A673 (cell line): ENCODE measurements around the gene BRAF. TPM values are rescaled to one million over a fixed set of nuclear protein-coding genes. Genes with fewer than 3 reads are reported as not detected.
"Not testable (repeated sequence)": the region's sequence is repeated elsewhere in the genome, so short reads cannot be mapped to it uniquely, and the experiment has no call there.

Experiments used
- BruUV-seq: library from RNA; stranded (reverse); fragments of 400-500 nt; replicated peaks from 2 replicates; lab custom pipeline; 2021; lab: Mats Ljungman, UMichigan
- CTCF ChIA-PET: fragments of 300-600 bp; sonication (Branson Sonifier 250); formaldehyde crosslinking; loops from one replicate; lab custom pipeline; 2022; ENCODE audit warnings: antibody characterized with exemption; lab: Charles Lee
- POLR2A ChIA-PET: fragments of 300-600 bp; sonication (Branson Sonifier 250); formaldehyde crosslinking; loops from one replicate; lab custom pipeline; 2022; ENCODE audit warnings: antibody characterized with exemption; ENCODE audit not compliant: low non-redundant PET; lab: Charles Lee
- DNase-seq: peaks from one replicate; pipeline ENCODE4 v3.0.0-alpha.2; 2015; ENCODE audit warnings: low spot score
- H3K27ac ChIP-seq: fragments of 200-600 bp; sonication (generic); 2 replicates; pipeline ENCODE4 v1.5.1; 2016; ENCODE audit warnings: mixed run types, low read depth, mild to moderate bottlenecking, mixed read lengths, antibody characterized with exemption, low read length; ENCODE audit not compliant: poor library complexity, severe bottlenecking
- H3K27me3 ChIP-seq: fragments of 200-600 bp; sonication (generic); replicated peaks from 2 replicates; pipeline ENCODE4 v1.6.1; 2017; ENCODE audit warnings: mixed run types, low read depth, mild to moderate bottlenecking, mixed read lengths, antibody characterized with exemption, low read length; ENCODE audit not compliant: insufficient read depth, poor library complexity
- H3K36me3 ChIP-seq: fragments of 200-600 bp; sonication (generic); 2 replicates; pipeline ENCODE4 v1.6.1; 2016; ENCODE audit warnings: mixed run types, mild to moderate bottlenecking, mixed read lengths, antibody characterized with exemption, low read length; ENCODE audit not compliant: insufficient read depth, poor library complexity, severe bottlenecking
- H3K4me1 ChIP-seq: fragments of 200-600 bp; sonication (generic); 2 replicates; pipeline ENCODE4 v1.6.1; 2017; ENCODE audit warnings: mixed run types, mild to moderate bottlenecking, mixed read lengths, antibody characterized with exemption, low read length; ENCODE audit not compliant: insufficient read depth, poor library complexity, severe bottlenecking
- H3K4me3 ChIP-seq: fragments of 200-600 bp; sonication (generic); 2 replicates; pipeline ENCODE4 v1.5.1; 2016; ENCODE audit warnings: low read depth, mixed run types, mild to moderate bottlenecking, mixed read lengths, low read length; ENCODE audit not compliant: poor library complexity, severe bottlenecking
- H3K9me3 ChIP-seq: fragments of 200-600 bp; sonication (generic); 2 replicates; pipeline ENCODE4 v1.6.1; 2016; ENCODE audit warnings: mixed run types, low read depth, mild to moderate bottlenecking, mixed read lengths, antibody characterized with exemption, low read length; ENCODE audit not compliant: poor library complexity, severe bottlenecking
- CTCF ChIP-seq: fragments of 300-800, 200-600 bp; sonication (generic); conservative IDR thresholded peaks from 2 replicates; pipeline ENCODE4 v1.5.1; 2017; ENCODE audit warnings: low read depth, mild to moderate bottlenecking, antibody characterized with exemption, low read length, moderate library complexity, mixed read lengths
- EZH2 ChIP-seq: fragments of 200-600 bp; sonication (generic); IDR thresholded peaks from 2 replicates; pipeline ENCODE4 v1.6.1; 2017; ENCODE audit warnings: borderline replicate concordance, low read depth, mild to moderate bottlenecking, mixed read lengths, antibody characterized with exemption, low read length; ENCODE audit not compliant: poor library complexity, severe bottlenecking
- intact Hi-C: fragments of 100-400 bp; cut with micrococcal nuclease; formaldehyde crosslinking; loops from one replicate; pipeline ENCODE4 v1.10.0; 2022; ENCODE audit not compliant: unreplicated experiment
- total RNA-seq: library from RNA; stranded (reverse); gene quantifications from 2 replicates; pipeline ENCODE4 v1.2.3, GENCODE V29; 2021

BRAF gene
- total RNA-seq, 1 experiment from 2014 or later, result 31.8 TPM

GRCh38 chr7:140769852-140770251 lies 154.9 kb downstream of the BRAF start:
- BruUV-seq, result no TSS peak
- no peaks in the 10 kb centered on the region for H3K4me1 ChIP-seq
- H3K4me3 ChIP-seq, result no peak overlapping the region
- peaks cover 5% of the 10 kb centered on the region for H3K36me3 ChIP-seq
- DNase-seq, result no peak
- no peak overlapping the region for H3K27ac ChIP-seq
- ChIA-PET POLR2A (no interaction called here), CTCF (no interaction called here)
- TF ChIP-seq CTCF (no peak), EZH2 (no peak)
- H3K9me3 ChIP-seq, result no peaks in the 10 kb centered on the region
- H3K27me3 ChIP-seq, result no peaks in the 10 kb centered on the region
- intact Hi-C loops, result no loop called here

GRCh38 chr7:140767418-140767817 lies 157.3 kb downstream of the BRAF start:
- ChIA-PET CTCF (no interaction called here), POLR2A (no interaction called here)
- H3K36me3 ChIP-seq, result peaks cover 5% of the 10 kb centered on the region
- DNase-seq, result no peak
- H3K4me1 ChIP-seq, result no peaks in the 10 kb centered on the region
- no peak overlapping the region for H3K4me3 ChIP-seq
- TF ChIP-seq CTCF, result no peak
- no peak for TF ChIP-seq EZH2
- no peaks in the 10 kb centered on the region for H3K27me3 ChIP-seq
- intact Hi-C loops, result no loop called here
- no TSS peak for BruUV-seq
- no peaks in the 10 kb centered on the region for H3K9me3 ChIP-seq
- no peak overlapping the region for H3K27ac ChIP-seq

GRCh38 chr7:140765441-140765840 lies 159.3 kb downstream of the BRAF start:
- DNase-seq, POLR2A ChIA-PET, CTCF ChIA-PET, H3K9me3 ChIP-seq, H3K27ac ChIP-seq, H3K4me3 ChIP-seq, H3K4me1 ChIP-seq, H3K27me3 ChIP-seq, BruUV-seq, intact Hi-C loops, H3K36me3 ChIP-seq: not testable (repeated sequence)

GRCh38 chr7:140763166-140763565 lies 161.6 kb downstream of the BRAF start:
- H3K4me1 ChIP-seq, H3K4me3 ChIP-seq, H3K36me3 ChIP-seq, H3K27me3 ChIP-seq, POLR2A ChIA-PET, CTCF ChIA-PET, H3K27ac ChIP-seq, intact Hi-C loops, DNase-seq, H3K9me3 ChIP-seq, BruUV-seq: not testable (repeated sequence)

GRCh38 chr7:140761375-140761774 lies 163.4 kb downstream of the BRAF start:
- H3K4me3 ChIP-seq, H3K27me3 ChIP-seq, H3K36me3 ChIP-seq, H3K27ac ChIP-seq, H3K9me3 ChIP-seq, intact Hi-C loops, H3K4me1 ChIP-seq, DNase-seq, BruUV-seq, POLR2A ChIA-PET, CTCF ChIA-PET: not testable (repeated sequence)
